K562 (cell line): ENCODE results near the gene SORCS1. TPM values are rescaled to one million over a fixed set of nuclear protein-coding genes. Genes with fewer than 3 reads are reported as not detected.

Experiments
- ATAC-seq: fragments of 200-7000 bp; cut with Tn5 transposase; 3 replicates; pipeline ENCODE4 v1.9.1; 2020; ENCODE audit warnings: moderate library complexity
- Bru-seq: library from RNA; stranded (reverse); fragments of 400-500 nt; gene quantifications from one replicate; lab custom pipeline; 2021; lab: Mats Ljungman, UMichigan
- BruChase-seq, 2 experiments: library from RNA; stranded (reverse); fragments of 400-500 nt; gene quantifications; one replicate each; lab custom pipeline; 2021; lab: Mats Ljungman, UMichigan
- BruUV-seq: library from RNA; stranded (reverse); fragments of 400-500 nt; replicated peaks from 2 replicates; lab custom pipeline; 2021; lab: Mats Ljungman, UMichigan
- CTCF ChIA-PET: fragments of 300-600 bp; formaldehyde crosslinking; extraction: SDS; loops from one replicate; lab custom pipeline; 2021; ENCODE audit warnings: low intra/inter-chr PET ratio; lab: Yijun Ruan, JAX
- POLR2A ChIA-PET: fragments of 300-600, 350-650 bp; sonication (Branson Sonifier 250); formaldehyde crosslinking; extraction: SDS; loops from one replicate; lab custom pipeline; 2021; ENCODE audit warnings: antibody characterized with exemption, inconsistent platforms; lab: Yijun Ruan, JAX
- DNase-seq, 4 experiments: peaks; one replicate each; pipeline versions ENCODE4 v3.0.0 to v3.0.0-alpha.2; 2011 to 2018; ENCODE audit warnings: low spot score in 3 of 4, mixed read lengths in 3 of 4; ENCODE audit errors: extremely low read depth in 1 of 4
- FAIRE-seq: peaks from 2 replicates; lab custom pipeline; 2011; peaks lifted over from hg19 to GRCh38; lab: Jason Lieb, UNC
- H2AFZ ChIP-seq: 2 replicates; pipeline ENCODE4 v1.6.0; 2011; ENCODE audit warnings: low read depth, low read length, control low read depth, inconsistent platforms
- H3K27ac ChIP-seq: fragments of 200-600 bp; 3 replicates; pipeline ENCODE4 v1.8.0; 2011; ENCODE audit warnings: low read depth, mild to moderate bottlenecking, control low read depth, inconsistent platforms, low read length, moderate library complexity, mixed read lengths; ENCODE audit errors: extremely low read depth
- H3K27me3 ChIP-seq, 2 experiments: fragments of 300-600 bp in 1 of 2; 2 replicates in 1 of 2; 3 replicates in 1 of 2; pipeline versions ENCODE4 v1.6.0 to v1.8.0; 2011; ENCODE audit warnings: inconsistent platforms in 2 of 2, low read length in 2 of 2, mild to moderate bottlenecking in 1 of 2, mixed read lengths in 1 of 2, moderate library complexity in 1 of 2; ENCODE audit not compliant: control insufficient read depth in 2 of 2, insufficient read depth in 2 of 2
- H3K36me3 ChIP-seq: fragments of 300-600 bp; 3 replicates; pipeline ENCODE4 v1.8.0; 2011; ENCODE audit warnings: mild to moderate bottlenecking, low read length, inconsistent platforms; ENCODE audit not compliant: control insufficient read depth, insufficient read depth
- H3K4me1 ChIP-seq, 2 experiments: fragments of 200-600 bp in 1 of 2; replicated peaks in 1 of 2; 2 replicates in 1 of 2; 3 replicates in 1 of 2; pipeline versions ENCODE4 v1.5.1 to v1.8.0; 2011; ENCODE audit warnings: inconsistent platforms in 2 of 2, low read length in 2 of 2, mild to moderate bottlenecking in 1 of 2, mixed read lengths in 1 of 2, moderate library complexity in 1 of 2; ENCODE audit not compliant: control insufficient read depth in 2 of 2, insufficient read depth in 2 of 2
- H3K4me2 ChIP-seq: 2 replicates; pipeline ENCODE4 v1.6.1; 2011; ENCODE audit warnings: low read length, control low read depth, inconsistent platforms, mixed read lengths; ENCODE audit not compliant: insufficient read depth
- H3K4me3 ChIP-seq: fragments of 200-600 bp; sonication (generic), shearing (Covaris generic); 2 replicates; pipeline ENCODE4 v1.5.1; 2016; ENCODE audit warnings: control low read depth, inconsistent platforms
- H3K79me2 ChIP-seq: fragments of 200-600 bp; 3 replicates; pipeline ENCODE4 v1.8.0; 2011; ENCODE audit warnings: low read length, inconsistent platforms; ENCODE audit not compliant: control insufficient read depth, insufficient read depth
- H3K9ac ChIP-seq, 2 experiments: 2 replicates each; pipeline versions ENCODE4 v1.6.0 to v1.6.1; 2011; ENCODE audit warnings: low read depth in 2 of 2, low read length in 2 of 2, control low read depth in 1 of 2, inconsistent platforms in 1 of 2, mild to moderate bottlenecking in 1 of 2, mixed read lengths in 1 of 2; ENCODE audit not compliant: insufficient read depth in 1 of 2
- H3K9me1 ChIP-seq: one replicate; pipeline ENCODE4 v1.6.0; 2011; ENCODE audit warnings: inconsistent platforms, mild to moderate bottlenecking, low read length, moderate library complexity; ENCODE audit not compliant: control insufficient read depth, insufficient read depth
- H3K9me3 ChIP-seq: replicated peaks from 2 replicates; pipeline ENCODE4 v1.5.1; 2011; ENCODE audit warnings: low read depth, low read length, inconsistent platforms; ENCODE audit not compliant: control insufficient read depth, insufficient read depth
- H4K20me1 ChIP-seq: replicated peaks from 2 replicates; pipeline ENCODE4 v1.6.1; 2011; ENCODE audit warnings: low read length, inconsistent platforms, mixed read lengths; ENCODE audit not compliant: control insufficient read depth, insufficient read depth
- GTF2E2 ChIP-seq: fragments of 200-800 bp; sonication (Bioruptor generic); IDR thresholded peaks from 2 replicates; pipeline ENCODE4 v1.6.1; 2016; ENCODE audit warnings: missing genetic modification characterization, missing compliant biosample characterization
- LCOR ChIP-seq: sonication (generic); formaldehyde crosslinking; IDR thresholded peaks from 2 replicates; pipeline ENCODE4 v1.8.0; 2022; ENCODE audit warnings: mild to moderate bottlenecking, missing genetic modification reagents
- PHF21A ChIP-seq: fragments of 450-650 bp; IDR thresholded peaks from 2 replicates; pipeline ENCODE4 v1.6.1; 2017; ENCODE audit warnings: low read depth, borderline replicate concordance
- ZNF785 ChIP-seq: fragments of 250-450 bp; sonication (Bioruptor Pico); IDR thresholded peaks from 2 replicates; pipeline ENCODE4 v1.4.0; 2020; ENCODE audit warnings: mild to moderate bottlenecking
- WGBS: fragments of 100-300 bp; shearing (Covaris generic); methylation state at CpG from one replicate; pipeline ENCODE4 v1.1.6; 2016; ENCODE audit warnings: low coverage, mixed read lengths; ENCODE audit not compliant: insufficient coverage; ENCODE audit errors: missing lambda C conversion rate; 5-methylcytosine and 5-hydroxymethylcytosine counted together
- in situ Hi-C: fragments of 300-500 bp; cut with MboI; formaldehyde crosslinking; loops from 4 replicates; pipeline ENCODE4 v1.15.0; 2018; ENCODE audit warnings: inconsistent platforms, mixed read lengths
- intact Hi-C: fragments of 100-400 bp; cut with micrococcal nuclease; formaldehyde crosslinking; loops from 2 replicates; pipeline ENCODE4 v1.14.2; 2022
- long read RNA-seq, 3 experiments: library from polyadenylated mRNA in 2 of 3; library from RNA in 1 of 3; unstranded in 2 of 3; stranded (forward) in 1 of 3; transcript quantifications; one replicate each; pipeline ENCODE4 v2.0.0, GENCODE V29; 2019 to 2022
- polyA minus RNA-seq, 3 experiments: library from RNA; depleted of rRNA, polyadenylated mRNA; stranded (reverse); fragments of >200 nt; gene quantifications; 2 replicates each; pipeline ENCODE4 v1.2.3, GENCODE V29; 2011
- polyA plus RNA-seq, 8 experiments: library from polyadenylated mRNA; depleted of rRNA in 4 of 8; stranded (reverse) in 5 of 8; unstranded in 3 of 8; fragments of >200 nt; fragmentation: Nextera tagmentation in 2 of 8; fragmentation: Illumina TruSeq in 1 of 8; extraction: Ambion mirVana in 2 of 8; extraction: Trizol in 1 of 8; gene quantifications; 2 replicates each; pipeline versions ENCODE4 v1.2.1 to v1.2.3, GENCODE V29; 2011 to 2014; ENCODE audit warnings: inconsistent platforms in 1 of 8, missing spikeins in 1 of 8
- total RNA-seq, 7 experiments: library from RNA; depleted of rRNA in 6 of 7; stranded (reverse); fragments of >200 nt in 6 of 7; fragmentation: Illumina TruSeq in 2 of 7; extraction: Trizol in 2 of 7; gene quantifications; 2 replicates each; pipeline versions ENCODE4 v1.2.1 to v1.2.3, GENCODE V29; 2011 to 2021; ENCODE audit warnings: low replicate concordance in 1 of 7

SORCS1 gene
- 8.9 and 11.8 TPM in 2 replicates for total RNA-seq (2011; cell fraction: chromatin; rRNA removed; ENCODE audit: low replicate concordance)
- total RNA-seq (2011; cell fraction: nucleolus; rRNA removed), result 3.7 and 4.5 TPM in 2 replicates
- 4.7 and 5.6 TPM in 2 replicates for total RNA-seq (2011; cell fraction: nucleoplasm; rRNA removed)
- 2.7 and 3.0 TPM in 2 replicates for total RNA-seq (2014; rRNA removed)
- 2.7 and 3.2 TPM in 2 replicates for total RNA-seq (2014; rRNA removed; fragmentation: Illumina TruSeq; extraction: Trizol)
- total RNA-seq (2015; rRNA removed; fragmentation: Illumina TruSeq; extraction: Trizol), result 3.1 and 3.8 TPM in 2 replicates
- 2.7 TPM in 2 replicates for total RNA-seq (2021)
- 3.6 and 3.9 TPM in 2 replicates for polyA plus RNA-seq (2011; rRNA removed)
- polyA plus RNA-seq (2011; cell fraction: cytosol; rRNA removed), result 1.3 and 1.6 TPM in 2 replicates
- 10.1 and 10.7 TPM in 2 replicates for polyA plus RNA-seq (2011; cell fraction: nucleus; rRNA removed)
- 3.7 and 6.8 TPM in 2 replicates for polyA plus RNA-seq (2012)
- 1.9 and 2.1 TPM in 2 replicates for polyA plus RNA-seq (2014; fragmentation: Illumina TruSeq; extraction: Trizol)
- polyA plus RNA-seq (2014; fragmentation: Nextera tagmentation; extraction: Ambion mirVana), result 1 to 10 TPM; 1.5 to 2.6 TPM
- 1.5 and 2.2 TPM in 2 replicates for polyA plus RNA-seq (2014; rRNA removed)
- 8.1 and 9.6 TPM in 2 replicates for polyA minus RNA-seq (2011; rRNA and poly(A)+ RNA removed)
- polyA minus RNA-seq (2011; cell fraction: cytosol; rRNA and poly(A)+ RNA removed), result 2.3 and 2.5 TPM in 2 replicates
- polyA minus RNA-seq (2011; cell fraction: nucleus; rRNA and poly(A)+ RNA removed), result 6.2 and 8.1 TPM in 2 replicates
- Bru-seq, nascent RNA, result percentile 44 among the genes with signal in this experiment
- BruChase-seq, experiment 1, labeled RNA remaining after a 2-hour chase, result percentile 51 among the genes with signal in this experiment
- percentile 50 among the genes with signal in this experiment for BruChase-seq, experiment 2, labeled RNA remaining after a 6-hour chase
- long read RNA-seq, experiment 1, partial matches to known transcripts, result 0 of 15 reads
- long read RNA-seq, experiment 1, other reads (novel, unspliced or antisense), result 14 of 15 reads
- long read RNA-seq, experiment 2, partial matches to known transcripts, result 0 of 4 reads
- long read RNA-seq, experiment 2, other reads (novel, unspliced or antisense), result 4 of 4 reads
- long read RNA-seq, experiment 3, partial matches to known transcripts, result 0 of 5 reads
- long read RNA-seq, experiment 3, other reads (novel, unspliced or antisense), result 5 of 5 reads

DNA sequence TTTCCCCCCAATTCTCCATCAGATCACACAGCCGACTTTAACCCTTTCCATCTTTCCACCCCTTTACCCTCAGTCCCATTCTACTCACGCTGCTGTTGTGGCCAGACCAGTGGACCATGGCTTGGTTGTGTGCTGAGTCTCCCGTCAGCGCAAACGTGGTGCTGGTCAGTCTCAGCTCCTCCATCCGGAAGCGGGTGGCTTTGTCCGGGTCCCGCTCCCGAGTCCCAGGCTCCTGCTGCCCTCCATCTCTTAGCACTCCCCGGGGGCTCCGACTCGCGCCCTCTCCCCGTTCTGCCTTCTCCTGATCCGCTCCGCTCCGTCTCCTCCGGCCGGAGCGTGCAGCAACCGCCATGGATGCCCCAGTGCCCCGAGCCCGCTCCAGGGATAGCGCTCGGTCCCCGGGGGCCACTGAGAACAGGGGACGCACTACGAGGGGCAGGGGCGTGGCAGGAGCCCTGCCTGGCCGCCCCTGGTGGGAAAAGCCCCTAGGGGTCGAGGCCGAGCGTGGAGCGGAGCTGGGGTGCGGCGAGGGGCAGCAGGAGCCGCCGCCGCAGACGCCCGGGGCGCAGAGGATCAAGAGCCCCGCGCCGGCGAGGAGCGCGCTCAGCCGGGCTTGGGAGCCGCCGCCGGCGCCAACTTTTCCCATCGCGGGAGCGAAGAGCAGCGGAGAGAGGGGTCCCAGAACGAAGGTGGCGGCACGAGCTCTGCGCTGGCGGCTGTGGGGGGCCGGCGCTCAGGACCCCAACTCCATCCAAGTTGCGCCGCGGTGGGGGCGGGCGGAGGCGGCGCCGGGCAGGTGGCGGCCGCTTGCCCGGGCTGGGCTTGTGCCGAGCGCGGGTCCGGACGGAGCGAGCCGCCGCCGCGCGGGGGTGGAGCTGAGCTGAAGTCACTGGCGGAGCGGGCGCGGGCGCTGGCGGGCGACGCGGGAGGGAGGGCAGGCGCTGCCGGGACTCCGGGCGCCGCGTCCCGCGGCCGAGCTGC, at the start of gene SORCS1:
TSS of gene SORCS1 (minus strand) at position 826 of the 981 bp plus-strand sequence.
- Histone ChIP-seq H4K20me1 (no peaks in the 10 kb centered on the region), H3K9me3 (no peaks in the 10 kb centered on the region), H3K4me1 (peaks cover 0 to 12% of the 10 kb centered on the region in 2 experiments; a peak in 2 of 5 replicates), H3K4me2 (no peak within 1 kb of the TSS), H2AFZ (no peak within 1 kb of the TSS), H3K79me2 (no peaks in the 10 kb centered on the region), H3K27ac (no peak within 1 kb of the TSS), H3K4me3 (no peak within 1 kb of the TSS), H3K27me3 (peaks cover 0 to 14% of the 10 kb centered on the region in 2 experiments; a peak in 3 of 5 replicates), H3K9ac (no peak within 1 kb of the TSS), H3K9me1 (no peaks in the 10 kb centered on the region), H3K36me3 (no peaks in the 10 kb centered on the region)
- FAIRE-seq, result no peak
- ATAC-seq, result peak; percentile 52; the same call in 2 of the 3 replicates
- no TSS peak for BruUV-seq
- ChIA-PET CTCF (no interaction called here), POLR2A (interaction anchor here (1.0 kb wide), 1 partner anchor 17 kb away, joined by 5 read pairs; no protein-coding TSS in a partner anchor)
- 9% methylated on average over 10 of the region's 105 CpGs for WGBS
- no peak for TF ChIP-seq ZNF785
- TF ChIP-seq LCOR (CRISPR knock-in tag), result no peak
- no peak for TF ChIP-seq PHF21A
- TF ChIP-seq GTF2E2, result no peak
- intact Hi-C loops (no loop called here), in situ Hi-C loops (no loop called here)
- DNase-seq, result peak in 3 of 4 experiments; percentile 4 to 8 (median 6)
